A549 treated with Mapracorat at 1 μM for 4 hours (cell line): ENCODE measurements around the gene PRPF6. TPM values are rescaled to one million over a fixed set of nuclear protein-coding genes. Genes with fewer than 3 reads are reported as not detected.

Experiments
- total RNA-seq: library from RNA; stranded (reverse); fragments of 200-300 nt; extraction: Qiagen RNA extraction; gene quantifications from 5 replicates; pipeline ENCODE4 v1.2.3, GENCODE V29; 2022

Gene PRPF6, protein sequence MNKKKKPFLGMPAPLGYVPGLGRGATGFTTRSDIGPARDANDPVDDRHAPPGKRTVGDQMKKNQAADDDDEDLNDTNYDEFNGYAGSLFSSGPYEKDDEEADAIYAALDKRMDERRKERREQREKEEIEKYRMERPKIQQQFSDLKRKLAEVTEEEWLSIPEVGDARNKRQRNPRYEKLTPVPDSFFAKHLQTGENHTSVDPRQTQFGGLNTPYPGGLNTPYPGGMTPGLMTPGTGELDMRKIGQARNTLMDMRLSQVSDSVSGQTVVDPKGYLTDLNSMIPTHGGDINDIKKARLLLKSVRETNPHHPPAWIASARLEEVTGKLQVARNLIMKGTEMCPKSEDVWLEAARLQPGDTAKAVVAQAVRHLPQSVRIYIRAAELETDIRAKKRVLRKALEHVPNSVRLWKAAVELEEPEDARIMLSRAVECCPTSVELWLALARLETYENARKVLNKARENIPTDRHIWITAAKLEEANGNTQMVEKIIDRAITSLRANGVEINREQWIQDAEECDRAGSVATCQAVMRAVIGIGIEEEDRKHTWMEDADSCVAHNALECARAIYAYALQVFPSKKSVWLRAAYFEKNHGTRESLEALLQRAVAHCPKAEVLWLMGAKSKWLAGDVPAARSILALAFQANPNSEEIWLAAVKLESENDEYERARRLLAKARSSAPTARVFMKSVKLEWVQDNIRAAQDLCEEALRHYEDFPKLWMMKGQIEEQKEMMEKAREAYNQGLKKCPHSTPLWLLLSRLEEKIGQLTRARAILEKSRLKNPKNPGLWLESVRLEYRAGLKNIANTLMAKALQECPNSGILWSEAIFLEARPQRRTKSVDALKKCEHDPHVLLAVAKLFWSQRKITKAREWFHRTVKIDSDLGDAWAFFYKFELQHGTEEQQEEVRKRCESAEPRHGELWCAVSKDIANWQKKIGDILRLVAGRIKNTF
- total RNA-seq: 49.2 to 55.6 TPM (median 53.8 TPM) in 5 replicates

DNA sequence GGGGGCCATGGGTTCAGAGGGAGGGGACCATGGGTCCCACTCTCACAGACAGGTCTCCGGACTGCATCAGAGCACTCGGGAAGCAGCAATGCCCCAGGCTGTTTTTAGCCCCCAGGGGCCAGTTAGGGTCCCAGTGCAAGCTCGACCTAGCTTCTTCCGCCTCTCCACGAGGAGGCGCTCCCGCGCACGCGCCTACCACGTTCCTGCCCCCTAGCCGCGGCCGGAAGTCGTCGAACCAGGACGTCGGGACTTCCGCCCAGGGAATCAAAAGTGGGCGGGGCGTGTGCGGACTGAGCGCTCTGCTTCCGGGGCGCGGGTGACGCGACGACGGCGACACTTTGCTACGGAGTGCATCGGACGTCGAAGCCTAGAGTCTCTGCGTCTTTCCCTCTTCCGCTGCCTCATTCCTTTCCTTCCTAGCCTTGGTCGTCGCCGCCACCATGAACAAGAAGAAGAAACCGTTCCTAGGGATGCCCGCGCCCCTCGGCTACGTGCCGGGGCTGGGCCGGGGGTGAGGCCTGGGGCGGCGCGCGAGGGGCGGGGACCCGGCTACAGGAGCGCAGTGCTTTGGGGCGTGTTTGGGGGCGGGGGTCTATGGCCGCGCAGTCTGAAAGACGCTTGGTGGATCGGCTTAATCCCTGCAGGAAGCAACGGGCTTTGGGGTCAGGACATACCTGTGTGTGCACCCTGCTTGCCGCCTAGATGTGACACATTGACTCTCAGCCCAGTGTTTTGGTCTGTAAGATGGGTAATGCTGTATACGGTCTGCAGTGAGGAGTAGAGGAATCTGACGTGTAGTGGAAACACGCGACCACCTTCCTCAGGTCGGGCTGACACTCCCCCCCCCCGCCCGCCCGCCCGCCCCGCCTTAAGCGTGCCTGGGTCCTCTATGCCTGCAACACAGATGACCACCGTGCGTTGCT is at the start of gene PRPF6:
Gene PRPF6 (plus strand): TSS at position 327 of the 923 bp plus-strand sequence. CDS start 114 bp downstream, at position 441.

GRCh38 chr20:63955827-63956663 is 24.9 kb upstream of the PRPF6 start, which contains the start of gene UCKL1:
UCKL1 (minus strand) TSS chr20:63956416; CDS start chr20:63956372, 44 bp downstream.

DNA sequence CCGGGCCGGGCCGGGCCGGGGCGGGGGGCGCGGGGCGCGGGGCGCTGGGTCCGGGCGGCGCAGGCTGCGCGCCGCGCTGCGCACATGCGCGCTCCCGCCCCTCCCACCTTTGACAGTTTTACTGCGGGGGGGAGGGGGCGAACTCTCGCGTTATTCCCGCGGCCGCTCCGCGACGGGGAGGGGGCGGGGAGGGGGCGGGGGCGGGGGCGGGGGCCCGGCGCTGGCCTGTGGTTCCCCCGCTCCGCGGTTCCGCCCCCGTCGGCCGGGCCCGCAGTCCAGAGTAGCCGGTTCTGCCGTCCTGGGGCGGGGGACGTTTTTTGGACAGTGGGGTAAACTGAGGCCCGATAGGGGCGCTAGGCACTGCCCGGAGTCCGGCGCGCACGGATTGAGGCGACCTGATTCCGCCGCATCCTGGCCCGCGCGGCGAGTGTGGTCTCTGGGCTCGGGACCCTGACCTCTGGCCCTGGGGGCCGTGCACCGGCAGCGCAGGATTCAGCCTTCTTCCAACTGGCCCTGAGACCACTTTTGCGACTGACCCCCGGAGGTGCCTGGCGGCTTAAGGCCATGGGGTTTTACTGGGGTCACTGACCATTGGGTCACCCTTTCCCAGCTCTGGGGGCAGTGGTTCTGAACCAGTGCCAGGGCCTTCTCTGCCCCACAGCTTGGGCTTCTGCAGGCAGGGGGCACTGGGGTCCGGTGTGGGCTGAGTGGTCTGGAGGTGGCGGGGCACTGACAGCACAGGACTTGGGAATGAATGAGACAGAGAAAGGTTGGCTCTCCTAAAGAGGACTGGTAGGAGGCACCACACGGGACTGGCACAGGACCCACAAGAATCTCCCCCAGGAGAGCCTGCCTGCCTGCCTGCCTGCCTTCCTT is 10.9 kb upstream of the PRPF6 start, which contains the start of gene ZNF512B:
Gene ZNF512B (minus strand): TSS at position 93 of the 876 bp plus-strand sequence. CDS start 1,980 bp downstream, outside the sequence.

DNA sequence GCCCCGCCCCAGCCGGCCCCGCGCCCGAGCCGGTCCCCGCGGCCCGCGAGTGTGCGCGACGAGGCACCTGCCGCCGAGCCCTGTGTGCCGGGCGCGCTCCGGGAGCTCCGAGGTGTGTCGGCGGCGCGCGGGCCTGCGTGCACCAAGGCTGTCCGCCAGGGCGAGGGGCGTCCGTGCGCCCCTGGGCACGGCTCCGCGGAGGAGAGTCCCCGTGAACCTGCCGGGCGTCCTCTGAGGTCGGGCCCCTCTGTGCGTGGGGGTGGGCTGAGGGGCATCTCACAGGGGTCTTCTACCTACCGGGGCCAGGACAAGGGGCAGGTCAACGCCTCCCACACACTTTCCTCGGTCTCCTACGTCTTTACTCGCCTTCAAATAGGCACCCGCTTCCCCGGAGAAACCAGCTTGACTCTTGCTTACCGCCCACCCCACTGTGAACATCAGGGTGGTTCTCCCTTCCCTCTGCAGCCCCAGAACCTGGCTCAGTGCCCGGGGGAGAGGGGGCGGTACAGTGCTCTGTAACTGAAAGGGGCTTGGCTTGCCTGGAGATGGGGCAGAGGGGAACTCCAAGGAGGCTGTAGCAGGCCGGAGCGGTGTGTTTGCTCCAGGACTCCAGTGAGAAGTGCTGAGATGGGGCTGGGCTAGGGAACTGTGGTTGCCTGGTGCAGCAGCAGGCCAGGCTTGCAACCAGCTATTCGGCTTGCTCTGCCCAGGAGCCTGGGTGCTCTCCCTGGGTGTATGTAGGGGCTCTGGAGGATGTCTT is 1.2 kb upstream of the PRPF6 start, which contains the start of gene SAMD10:
Gene SAMD10 (minus strand): TSS at position 86 of the 760 bp plus-strand sequence. CDS start 175 bp downstream, outside the sequence.

DNA sequence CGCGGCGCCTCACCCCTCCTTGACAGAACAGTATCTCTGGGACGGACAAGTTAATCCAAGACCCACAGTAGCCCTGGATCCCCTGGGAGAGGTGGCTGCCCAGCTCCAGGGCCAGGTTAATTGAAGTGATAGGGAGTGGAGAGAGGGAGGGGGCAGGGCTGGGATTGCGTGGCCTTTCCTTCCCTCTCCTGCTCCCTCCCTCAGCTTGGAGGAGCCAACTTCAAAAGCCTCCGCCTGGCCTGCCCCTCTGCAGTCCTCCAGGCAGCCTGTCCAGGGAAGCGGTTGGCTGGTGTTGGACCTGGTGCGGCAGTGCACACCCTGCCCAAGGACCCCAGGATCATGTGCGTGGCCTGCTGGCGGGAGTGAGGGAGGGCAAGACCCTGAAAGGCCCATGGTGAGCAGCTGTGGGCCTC is 55.0 kb downstream of the PRPF6 start, which contains the start of gene C20orf204:
Gene C20orf204 (plus strand): TSS at position 250 of the 413 bp plus-strand sequence. CDS start 142 bp downstream, at position 392.

DNA sequence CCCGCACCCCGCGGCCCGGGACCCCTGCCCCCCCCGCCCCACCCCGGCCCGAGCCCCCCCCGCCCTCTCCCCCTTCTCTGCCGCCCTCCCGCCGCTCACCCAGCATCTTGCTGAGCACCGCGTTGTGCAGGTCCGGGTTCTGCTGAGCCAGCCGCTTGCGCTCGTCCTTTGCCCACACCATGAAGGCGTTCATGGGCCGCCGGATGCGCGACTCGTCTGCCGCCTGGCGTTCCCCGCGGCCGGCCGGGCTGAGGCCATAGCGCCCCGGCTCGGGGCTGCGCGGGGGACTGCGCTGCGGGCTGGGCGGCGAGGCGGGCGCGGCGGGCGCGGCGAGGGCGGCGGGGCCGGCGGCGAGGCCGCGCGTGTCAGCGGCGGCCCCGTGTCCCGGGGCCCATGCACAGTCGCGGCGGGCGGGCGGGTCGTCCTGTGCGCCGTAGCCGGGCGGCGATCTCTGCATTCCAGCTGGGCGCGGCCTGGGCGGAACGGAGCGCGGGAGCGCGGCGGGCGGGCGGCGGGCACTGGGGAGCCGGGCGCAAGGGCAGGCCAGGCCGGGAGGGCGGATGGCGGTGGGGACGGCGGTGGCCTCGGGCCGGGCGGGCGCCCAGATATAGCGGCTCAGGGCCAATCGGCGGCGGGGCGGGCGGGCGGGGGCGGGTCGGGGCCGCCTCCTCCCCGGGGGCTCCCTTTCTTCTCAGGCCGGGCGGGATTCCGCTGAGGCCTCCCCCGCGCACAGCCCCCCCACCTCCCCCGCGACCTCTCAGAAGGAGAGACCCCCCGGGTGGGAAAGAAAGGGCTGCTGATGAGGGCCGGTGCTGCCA is 68.3 kb downstream of the PRPF6 start, which contains the start of gene SOX18:
Gene SOX18 (minus strand): TSS at position 580 of the 818 bp plus-strand sequence. CDS start 123 bp downstream, at position 457.

GRCh38 chr20:64062596-64063388 is 81.9 kb downstream of the PRPF6 start, which contains the start of gene TCEA2:
TCEA2 (plus strand) TSS chr20:64063198; CDS start chr20:64063313, 115 bp downstream.

DNA sequence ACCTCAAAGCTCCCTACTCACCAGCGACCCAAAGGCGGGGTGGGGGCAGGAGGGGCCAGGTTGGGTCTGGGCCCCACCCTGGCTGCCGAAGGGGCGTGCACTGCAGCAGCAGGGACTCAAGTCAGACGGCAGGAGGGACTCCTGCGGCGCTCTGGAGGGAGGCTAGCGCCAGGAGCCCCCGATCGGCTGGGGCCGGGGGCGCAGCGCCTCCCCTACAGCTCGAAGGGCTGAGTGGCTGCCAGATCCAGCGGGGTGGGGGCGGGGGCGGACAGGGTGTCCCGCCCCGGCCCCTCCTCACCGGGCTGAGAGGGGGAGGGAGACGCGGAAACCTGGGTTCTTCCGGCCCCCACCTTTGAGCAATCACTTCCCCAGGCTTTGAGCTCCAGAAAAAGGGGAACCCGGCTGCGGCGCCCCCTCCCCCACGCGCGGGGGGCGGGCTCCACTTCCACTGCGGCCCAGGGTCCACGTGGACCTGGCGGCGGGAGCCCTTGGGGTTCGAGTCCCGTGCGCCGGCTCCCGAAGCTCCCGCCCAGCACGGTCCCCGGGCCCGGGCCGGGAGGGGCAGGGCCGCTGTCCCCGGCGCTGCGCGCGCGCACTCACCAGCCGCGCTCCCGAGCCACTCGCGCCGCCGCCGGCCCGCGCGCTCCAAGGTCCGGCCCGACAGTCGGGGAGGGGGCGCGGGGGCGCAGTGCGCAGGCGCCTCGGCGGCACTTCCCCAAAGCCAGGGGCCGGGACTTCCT is 98.5 kb downstream of the PRPF6 start, which contains the start of gene RGS19:
Gene RGS19 (minus strand): TSS at position 246 of the 740 bp plus-strand sequence. CDS start 2,632 bp downstream, outside the sequence.

GRCh38 chr20:64080013-64080812 is 99.3 kb downstream of the PRPF6 start, which contains the start of gene OPRL1:
OPRL1 (plus strand) TSS chr20:64080082; CDS start chr20:64092721, 12,639 bp downstream.

Other genes starting within 250 kb of the PRPF6 start
- gene LIME1, start 244.5 kb upstream of the PRPF6 start, total RNA-seq: 5.6 to 12.4 TPM (median 9.3 TPM) in 5 replicates
- 55.9 to 105 TPM (median 96.0 TPM) in 5 replicates for gene SLC2A4RG, start 241.4 kb upstream of the PRPF6 start, total RNA-seq
- gene ZBTB46, start 149.9 kb upstream of the PRPF6 start, total RNA-seq: 0.75 to 1.1 TPM (median 0.92 TPM) in 5 replicates
- gene ABHD16B, start 119.6 kb upstream of the PRPF6 start, total RNA-seq: not detected in 5 replicates
- gene TPD52L2, start 115.9 kb upstream of the PRPF6 start, total RNA-seq: 126 to 137 TPM (median 132 TPM) in 5 replicates
- 22.6 to 29.0 TPM (median 28.3 TPM) in 5 replicates for gene DNAJC5, start 86.0 kb upstream of the PRPF6 start, total RNA-seq
- 25.1 to 39.5 TPM (median 33.0 TPM) in 5 replicates for gene UCKL1, start 24.7 kb upstream of the PRPF6 start, total RNA-seq
- 9.0 to 13.6 TPM (median 12.2 TPM) in 5 replicates for gene ZNF512B, start 11.2 kb upstream of the PRPF6 start, total RNA-seq
- gene SAMD10, start 1.5 kb upstream of the PRPF6 start, total RNA-seq: not detected in 5 replicates
- 0.15 to 0.65 TPM (median 0.42 TPM) in 5 replicates for gene C20orf204, start 55.0 kb downstream of the PRPF6 start, total RNA-seq
- 1.1 to 2.7 TPM (median 2.3 TPM) in 5 replicates for gene SOX18, start 68.5 kb downstream of the PRPF6 start, total RNA-seq
- 30.7 to 50.1 TPM (median 46.7 TPM) in 5 replicates for gene TCEA2, start 82.1 kb downstream of the PRPF6 start, total RNA-seq
- gene RGS19, start 98.4 kb downstream of the PRPF6 start, total RNA-seq: 19.9 to 36.6 TPM (median 34.3 TPM) in 5 replicates
- 0.73 to 1.2 TPM (median 0.99 TPM) in 5 replicates for gene OPRL1, start 99.0 kb downstream of the PRPF6 start, total RNA-seq
- gene LKAAEAR1, start 103.3 kb downstream of the PRPF6 start, total RNA-seq: 0.90 to 2.3 TPM (median 2.2 TPM) in 5 replicates
- gene NPBWR2, start 126.4 kb downstream of the PRPF6 start, total RNA-seq: not detected in 5 replicates
- gene MYT1, start 183.3 kb downstream of the PRPF6 start, total RNA-seq: 0.07 to 0.71 TPM (median 0.20 TPM) in 5 replicates